Measurements from ENCODE around the gene IGF1R. TPM values are rescaled to one million over a fixed set of nuclear protein-coding genes. Genes with fewer than 3 reads are reported as not detected.

IGF1R gene
- total and polyA plus RNA-seq, 2 experiments from 2014 or later, result 10.8 to 42.9 TPM

DNA sequence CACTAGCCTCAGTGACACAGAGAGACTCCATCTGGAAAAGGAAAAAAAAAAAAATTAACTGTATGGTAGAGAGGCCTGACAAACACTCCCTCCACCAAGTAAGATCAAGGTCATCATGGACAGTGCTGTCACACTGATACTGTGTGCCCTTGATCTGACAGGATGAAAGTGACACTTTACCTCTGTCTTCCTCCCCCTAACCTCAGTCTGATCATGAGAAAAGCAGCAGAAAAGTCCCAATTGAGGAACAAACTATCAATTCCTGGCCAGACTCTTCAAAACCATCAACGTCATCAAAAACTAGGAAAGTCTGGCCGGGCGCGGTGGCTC, 332.5 kb downstream of the IGF1R start:
- Histone ChIP-seq H2AFZ (no peak overlapping the region), H3K9me3 (ENCODE audit: low read depth) (no peaks in the 10 kb centered on the region), H3K27ac (no peak overlapping the region), H3K79me2 (no peaks in the 10 kb centered on the region), H3K36me3 (replicated peaks; ENCODE audit: insufficient read depth, low read depth) (no peaks in the 10 kb centered on the region), H4K20me1 (ENCODE audit: insufficient read depth, poor library complexity, severe bottlenecking) (no peaks in the 10 kb centered on the region), H3K4me1 (ENCODE audit: insufficient read depth) (peaks cover 6% of the 10 kb centered on the region), H3K27me3 (no peaks in the 10 kb centered on the region), H3K4me3 (no peak overlapping the region), H3K4me2 (no peak overlapping the region), H3K9me2 (replicated peaks; ENCODE audit: insufficient read depth) (no peaks in the 10 kb centered on the region)
- DNase-seq (ENCODE audit: low spot score), result no peak
- TF ChIP-seq EZH2phosphoT487 (IDR thresholded peaks at IDR 0.05; ENCODE audit: low read depth, severe bottlenecking, unreplicated experiment), result no peak
- no peak for TF ChIP-seq EZH2 (IDR thresholded peaks at IDR 0.05; ENCODE audit: borderline replicate concordance)
- TF ChIP-seq, protein P1, sequence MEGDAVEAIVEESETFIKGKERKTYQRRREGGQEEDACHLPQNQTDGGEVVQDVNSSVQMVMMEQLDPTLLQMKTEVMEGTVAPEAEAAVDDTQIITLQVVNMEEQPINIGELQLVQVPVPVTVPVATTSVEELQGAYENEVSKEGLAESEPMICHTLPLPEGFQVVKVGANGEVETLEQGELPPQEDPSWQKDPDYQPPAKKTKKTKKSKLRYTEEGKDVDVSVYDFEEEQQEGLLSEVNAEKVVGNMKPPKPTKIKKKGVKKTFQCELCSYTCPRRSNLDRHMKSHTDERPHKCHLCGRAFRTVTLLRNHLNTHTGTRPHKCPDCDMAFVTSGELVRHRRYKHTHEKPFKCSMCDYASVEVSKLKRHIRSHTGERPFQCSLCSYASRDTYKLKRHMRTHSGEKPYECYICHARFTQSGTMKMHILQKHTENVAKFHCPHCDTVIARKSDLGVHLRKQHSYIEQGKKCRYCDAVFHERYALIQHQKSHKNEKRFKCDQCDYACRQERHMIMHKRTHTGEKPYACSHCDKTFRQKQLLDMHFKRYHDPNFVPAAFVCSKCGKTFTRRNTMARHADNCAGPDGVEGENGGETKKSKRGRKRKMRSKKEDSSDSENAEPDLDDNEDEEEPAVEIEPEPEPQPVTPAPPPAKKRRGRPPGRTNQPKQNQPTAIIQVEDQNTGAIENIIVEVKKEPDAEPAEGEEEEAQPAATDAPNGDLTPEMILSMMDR (IDR thresholded peaks at IDR 0.05; ENCODE audit: poor library complexity), result no peak
- 96% methylated on average over 4 of the region's 4 CpGs for WGBS (ENCODE audit: low lambda C conversion rate, missing lambda C conversion rate)

DNA sequence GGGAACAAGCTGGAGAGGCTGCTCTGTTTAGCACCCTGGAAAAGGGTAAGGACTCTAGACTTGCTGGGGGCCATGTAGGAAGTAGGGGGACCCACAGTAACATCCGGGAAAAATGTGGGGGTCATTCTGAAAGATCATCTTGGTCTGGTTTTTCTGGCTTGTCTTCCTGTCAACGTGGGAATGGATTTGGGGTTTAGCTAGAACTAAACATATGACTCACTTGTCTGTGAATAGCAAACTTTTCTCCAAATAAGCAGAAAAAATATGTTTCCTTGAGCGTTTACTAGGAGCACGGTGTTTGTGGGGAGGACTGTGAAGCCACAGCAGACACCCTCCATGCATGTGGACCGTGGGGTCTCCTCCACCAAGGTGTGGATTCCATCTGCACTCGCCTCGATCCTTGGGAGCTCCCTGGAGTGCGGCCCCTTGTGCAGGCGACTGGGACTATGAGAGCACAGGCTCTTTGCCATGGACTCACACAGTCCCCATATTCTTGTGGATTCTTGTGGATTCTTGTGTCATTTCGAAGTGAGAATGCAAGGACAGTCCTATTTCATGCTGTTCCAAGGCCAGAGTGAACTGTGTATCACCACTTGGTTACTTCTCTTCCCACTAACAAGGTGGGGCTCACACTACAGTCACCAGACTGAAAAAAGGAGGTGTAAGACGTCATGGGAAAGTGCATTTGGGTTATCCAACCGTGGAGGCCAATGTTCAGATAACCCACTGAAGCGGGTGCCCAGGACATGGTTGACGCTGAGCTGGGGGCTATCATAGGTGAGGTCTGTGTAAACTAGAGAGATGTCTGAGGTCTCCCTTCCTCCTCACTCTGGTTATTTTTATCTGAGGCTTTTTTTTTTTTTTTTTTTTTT, 333.7 kb downstream of the IGF1R start:
- H3K4me3 ChIP-seq, result no peak overlapping the region

DNA sequence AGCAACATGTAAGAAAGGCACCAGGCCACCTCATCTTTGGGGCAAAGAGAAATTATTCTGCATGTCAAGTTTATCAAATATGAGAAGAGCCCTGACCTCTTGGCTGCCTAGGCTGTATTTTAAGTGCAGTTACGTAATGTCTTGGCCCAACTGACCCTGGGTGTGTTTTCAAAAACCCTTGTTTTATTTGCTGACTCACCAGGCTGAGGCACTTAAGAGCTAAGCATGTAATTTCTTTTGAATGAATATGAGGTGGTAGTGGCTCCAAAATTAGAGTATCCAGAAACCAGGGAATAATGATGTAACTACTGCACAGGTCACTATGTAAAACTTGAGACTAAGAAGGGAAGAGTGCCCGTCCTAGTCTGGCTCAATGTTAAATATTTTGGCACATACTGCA, 335.0 kb downstream of the IGF1R start:
- no peaks in the 10 kb centered on the region for H3K9me3 ChIP-seq (ENCODE audit: low read depth)
- H3K36me3 ChIP-seq (replicated peaks; ENCODE audit: insufficient read depth, low read depth), result no peaks in the 10 kb centered on the region
- no peak overlapping the region for H2AFZ ChIP-seq
- H3K4me1 ChIP-seq (ENCODE audit: insufficient read depth), result peaks cover 6% of the 10 kb centered on the region
- H3K4me2 ChIP-seq, result no peak overlapping the region
- 54% methylated on average over 2 of the region's 2 CpGs for WGBS (ENCODE audit: low lambda C conversion rate, missing lambda C conversion rate)
- no peaks in the 10 kb centered on the region for H3K79me2 ChIP-seq
- H3K9me2 ChIP-seq (replicated peaks; ENCODE audit: insufficient read depth), result no peaks in the 10 kb centered on the region
- no peaks in the 10 kb centered on the region for H4K20me1 ChIP-seq (ENCODE audit: insufficient read depth, poor library complexity, severe bottlenecking)
- TF ChIP-seq, protein P1 (IDR thresholded peaks at IDR 0.05; ENCODE audit: poor library complexity), result no peak
- TF ChIP-seq EZH2phosphoT487 (IDR thresholded peaks at IDR 0.05; ENCODE audit: low read depth, severe bottlenecking, unreplicated experiment), result no peak
- TF ChIP-seq EZH2 (IDR thresholded peaks at IDR 0.05; ENCODE audit: borderline replicate concordance), result no peak
- H3K4me3 ChIP-seq, result no peak overlapping the region
- H3K27ac ChIP-seq, result no peak overlapping the region
- H3K27me3 ChIP-seq, result no peaks in the 10 kb centered on the region
- DNase-seq (ENCODE audit: low spot score), result no peak

More for the DNA sequence above, 333.7 kb downstream of the IGF1R start:
- WGBS (ENCODE audit: low lambda C conversion rate, missing lambda C conversion rate), result 79% methylated on average over 14 of the region's 14 CpGs
- Histone ChIP-seq H4K20me1 (ENCODE audit: insufficient read depth, poor library complexity, severe bottlenecking) (no peaks in the 10 kb centered on the region), H3K79me2 (no peaks in the 10 kb centered on the region), H3K9me3 (ENCODE audit: low read depth) (no peaks in the 10 kb centered on the region), H3K27ac (peak overlapping the region; percentile 52), H3K9me2 (replicated peaks; ENCODE audit: insufficient read depth) (no peaks in the 10 kb centered on the region), H3K4me1 (ENCODE audit: insufficient read depth) (peaks cover 6% of the 10 kb centered on the region), H2AFZ (no peak overlapping the region), H3K4me2 (no peak overlapping the region), H3K36me3 (replicated peaks; ENCODE audit: insufficient read depth, low read depth) (no peaks in the 10 kb centered on the region), H3K27me3 (no peaks in the 10 kb centered on the region)
- DNase-seq (ENCODE audit: low spot score), result no peak
- no peak for TF ChIP-seq EZH2 (IDR thresholded peaks at IDR 0.05; ENCODE audit: borderline replicate concordance)
- TF ChIP-seq, protein P1 (IDR thresholded peaks at IDR 0.05; ENCODE audit: poor library complexity), result no peak
- TF ChIP-seq EZH2phosphoT487 (IDR thresholded peaks at IDR 0.05; ENCODE audit: low read depth, severe bottlenecking, unreplicated experiment), result no peak
